CD1c-positive myeloid dendritic cell (primary cell): ENCODE measurements around the gene COL4A4.

Experiments
- DNase-seq: peaks from one replicate; pipeline ENCODE4 v3.0.0-alpha.2; 2016; ENCODE audit errors: extremely low spot score

The COL4A4 gene

DNA sequence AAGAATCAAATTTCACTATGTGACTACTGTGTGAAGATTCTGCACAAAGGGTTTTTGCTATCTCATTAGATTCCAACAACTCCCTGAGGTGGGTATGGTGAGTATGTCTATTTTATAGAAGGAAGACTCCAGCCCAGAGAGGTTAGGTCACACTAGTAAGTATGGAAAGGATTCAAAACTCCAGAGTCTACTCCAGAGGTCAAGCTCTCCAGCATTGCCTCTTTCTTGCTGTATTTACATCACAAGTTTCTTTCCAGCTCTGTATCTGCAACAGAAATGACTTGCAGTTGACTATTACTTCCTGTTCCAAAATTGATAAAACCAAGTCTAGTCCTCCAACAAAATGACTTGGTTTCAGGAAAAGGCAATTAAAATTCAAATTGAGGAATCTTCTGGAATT lies 2.1 kb downstream of the COL4A4 start:
- DNase-seq: no peak

DNA sequence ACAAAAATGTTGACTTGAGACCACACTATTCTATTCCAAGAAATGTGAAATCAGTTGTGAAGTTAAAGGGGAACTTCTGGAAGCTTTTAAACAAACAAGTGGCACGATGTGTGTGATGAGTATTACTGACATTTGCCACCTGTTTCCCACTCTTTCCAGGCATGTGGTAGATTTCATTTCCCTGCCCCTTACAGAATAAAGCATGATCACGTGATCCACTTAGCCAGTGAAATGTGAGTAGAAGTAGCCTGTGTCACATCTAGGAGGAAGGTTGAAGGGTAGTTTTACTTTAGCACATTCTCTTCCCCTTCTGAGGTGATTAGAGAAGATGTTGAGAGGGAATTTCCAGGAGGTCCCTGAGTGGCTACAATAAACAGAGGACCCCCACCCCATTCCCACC lies 3.8 kb downstream of the COL4A4 start:
- DNase-seq: no peak

DNA sequence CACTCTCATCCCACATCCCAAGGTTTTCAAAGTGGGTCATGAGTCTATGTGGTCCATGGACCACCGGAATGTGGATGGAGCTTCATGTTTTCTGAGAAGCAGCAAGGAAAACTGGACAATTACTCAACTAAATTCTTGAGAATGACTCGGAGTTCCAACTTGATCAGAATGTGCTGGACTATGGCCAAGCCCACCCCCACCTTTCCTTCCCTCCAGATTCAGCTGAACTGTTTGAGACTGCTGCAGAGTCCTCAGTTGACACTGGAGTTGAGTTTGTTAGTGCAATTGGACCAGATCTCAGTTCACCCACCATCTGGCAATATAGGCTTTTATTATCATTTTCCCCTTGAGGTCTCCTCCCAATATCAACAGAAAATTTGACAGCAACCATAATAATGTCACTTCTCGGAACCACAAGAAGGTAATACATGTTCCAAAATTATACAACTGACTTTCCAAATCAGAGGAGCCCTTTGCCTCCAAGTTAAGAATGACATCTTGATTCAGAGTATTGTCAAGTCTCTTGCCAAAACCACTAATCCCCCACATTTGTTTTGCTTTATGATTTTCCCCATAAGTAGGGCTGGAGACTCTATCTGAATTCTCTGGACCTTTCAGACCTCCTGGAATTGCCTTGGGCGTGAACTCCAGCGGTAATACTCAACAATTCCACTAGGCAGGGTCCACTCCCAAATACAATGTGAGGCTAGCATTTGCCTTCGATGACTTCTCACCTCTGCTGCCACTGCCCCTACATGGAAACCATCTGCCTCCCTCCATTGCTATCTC lies 8.8 kb downstream of the COL4A4 start:
- DNase-seq: no peak

DNA sequence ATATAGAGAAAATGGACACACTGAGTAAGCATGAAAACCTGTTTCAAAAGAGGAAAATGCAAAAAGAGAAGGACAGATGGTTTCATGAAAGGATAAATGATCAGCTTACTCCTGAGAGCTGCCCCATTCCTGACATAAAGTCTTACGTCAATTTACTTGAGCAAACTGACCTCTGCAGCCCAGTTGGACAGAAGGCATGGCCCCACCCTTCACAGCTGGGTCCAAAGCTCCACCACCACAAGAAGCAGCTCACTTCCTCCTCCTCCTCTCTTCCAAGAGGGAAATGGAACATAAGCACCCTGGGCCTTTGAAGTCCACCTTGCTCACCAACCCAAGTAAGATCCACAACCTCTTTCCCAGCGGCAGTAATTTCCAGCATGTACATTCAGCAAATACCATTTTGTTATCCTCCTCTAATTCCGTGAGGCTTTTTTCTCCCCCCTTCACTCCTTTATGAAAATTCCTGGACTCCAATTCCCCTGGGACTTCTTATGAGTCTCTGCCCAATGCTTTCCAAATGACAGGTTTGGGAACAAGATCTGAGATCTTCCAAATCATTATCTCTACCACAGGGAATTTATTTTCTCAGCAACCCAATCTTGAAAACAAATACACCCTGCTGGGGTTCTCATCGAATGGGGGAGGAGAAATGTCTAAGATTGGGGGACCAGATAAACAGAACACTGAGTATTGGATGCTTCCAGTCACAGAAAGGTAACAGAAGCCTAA lies 10.1 kb downstream of the COL4A4 start:
- no peak for DNase-seq

DNA sequence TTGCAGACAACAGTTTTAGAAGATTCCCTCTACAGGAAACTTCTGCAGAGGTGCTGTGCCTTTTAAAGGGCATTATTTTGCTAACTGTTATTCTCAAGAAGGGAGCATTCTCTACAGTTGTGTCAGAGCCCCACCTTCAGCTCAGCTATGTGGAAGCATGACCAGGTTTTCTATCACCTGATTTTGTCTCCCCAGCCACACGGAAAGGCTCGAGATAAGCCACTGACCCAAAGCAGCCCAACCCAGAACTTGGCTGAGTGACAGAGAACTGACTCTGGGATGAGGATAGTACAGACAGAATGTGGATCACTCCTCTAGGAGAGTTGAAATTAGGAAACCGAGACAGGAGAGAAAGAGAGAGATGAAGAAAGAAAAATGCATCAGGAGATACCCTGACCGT lies 10.7 kb downstream of the COL4A4 start:
- no peak for DNase-seq

DNA sequence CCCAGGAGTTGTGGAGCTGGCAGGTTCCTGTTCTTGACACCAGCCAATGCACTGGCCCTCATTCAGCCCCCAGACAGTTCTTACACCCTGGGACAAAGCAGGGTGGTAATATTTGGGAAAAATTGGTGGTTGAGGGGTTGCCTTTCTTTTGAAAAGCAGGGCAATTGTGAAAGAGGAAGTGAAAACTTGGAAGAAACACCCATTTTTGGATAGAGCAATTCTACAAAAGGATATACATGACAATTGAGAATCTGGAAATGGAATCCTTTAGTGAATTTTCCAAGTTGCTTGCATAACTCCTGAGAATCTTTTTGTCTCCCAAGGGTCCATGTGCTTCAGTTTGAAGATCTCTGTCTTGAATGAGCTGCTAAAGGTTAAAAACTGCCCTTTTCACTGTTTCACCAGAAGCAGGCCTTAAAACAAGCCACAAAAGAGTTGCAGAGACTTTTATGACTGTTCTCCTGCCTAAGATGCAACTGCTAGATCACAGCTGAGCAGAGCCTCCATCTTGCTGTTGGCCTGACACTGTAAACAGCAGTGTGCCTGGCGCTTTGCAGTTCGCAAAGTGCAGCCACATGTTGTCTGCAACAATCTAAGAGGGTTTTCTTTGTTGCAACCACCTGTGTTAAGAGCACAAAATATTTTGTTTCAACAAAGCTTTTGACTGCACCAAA lies 11.8 kb downstream of the COL4A4 start:
- DNase-seq: no peak

DNA sequence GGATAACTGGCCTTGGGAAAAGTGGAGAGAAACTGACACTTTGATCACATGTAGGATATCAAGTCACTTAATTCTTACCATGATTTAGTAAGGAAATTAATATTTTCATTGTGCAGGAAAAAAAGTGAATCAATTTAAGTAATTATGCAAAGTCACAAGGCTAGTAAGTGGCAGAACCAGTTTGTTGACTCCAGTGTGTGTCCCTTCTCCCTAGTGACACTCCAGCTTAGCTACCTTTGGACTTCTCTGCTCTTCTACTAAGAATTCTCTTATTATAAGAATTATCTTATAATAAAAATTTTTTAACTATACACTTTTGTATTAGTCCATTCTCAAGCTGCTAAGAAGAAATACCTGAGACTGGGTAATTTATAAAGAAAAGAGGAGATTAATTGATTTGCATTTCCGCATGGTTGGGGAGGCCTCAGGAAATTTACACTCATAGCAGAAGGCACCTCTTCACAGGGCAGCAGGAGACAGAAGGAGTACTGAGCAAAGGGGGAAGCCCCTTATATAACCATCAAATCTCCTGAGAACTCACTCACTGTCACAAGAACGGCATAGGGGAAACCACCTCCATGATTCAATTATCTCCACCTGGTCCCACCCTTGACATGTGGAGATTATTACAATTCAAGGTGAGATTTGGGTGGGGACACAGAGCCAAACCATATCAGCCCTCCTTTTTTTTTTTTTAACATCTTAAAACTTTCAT lies 13.6 kb downstream of the COL4A4 start:
- DNase-seq: no peak

DNA sequence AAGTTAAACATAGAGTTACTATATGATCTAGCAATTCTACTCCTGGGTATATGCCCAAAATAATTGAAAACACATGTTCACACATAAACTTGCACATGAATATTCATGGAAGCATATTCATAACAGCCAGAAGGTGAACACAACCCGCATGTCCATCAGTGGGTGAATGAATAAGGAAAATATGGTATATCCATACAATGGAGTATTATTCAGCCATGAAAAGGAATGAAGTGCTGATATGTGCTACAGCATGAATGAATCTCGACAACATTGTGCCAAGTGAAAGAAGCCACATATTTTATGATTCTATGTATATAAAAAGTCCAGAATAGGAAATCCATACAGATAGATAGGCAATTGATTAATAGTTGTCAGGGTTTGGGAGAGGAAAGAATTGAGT lies 15.9 kb downstream of the COL4A4 start:
- no peak for DNase-seq

DNA sequence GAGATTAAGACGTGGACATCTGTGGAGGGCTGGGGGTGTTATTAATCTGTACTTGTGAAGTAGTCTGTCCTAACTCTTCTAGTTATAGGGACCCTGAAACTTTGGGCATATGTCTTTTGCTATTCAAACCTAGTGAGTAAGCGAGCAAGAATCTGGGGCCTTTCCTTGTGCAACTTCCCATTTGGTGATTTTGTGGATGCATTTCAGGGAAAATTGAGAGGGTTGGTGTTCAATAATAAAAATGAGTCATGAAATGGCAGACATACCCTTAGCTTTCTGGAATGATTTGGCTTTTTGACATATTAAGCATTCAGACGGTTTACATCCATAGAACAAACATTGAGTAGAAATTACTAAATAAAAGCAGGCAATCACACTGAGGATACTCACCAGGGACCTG lies 17.0 kb downstream of the COL4A4 start:
- no peak for DNase-seq

DNA sequence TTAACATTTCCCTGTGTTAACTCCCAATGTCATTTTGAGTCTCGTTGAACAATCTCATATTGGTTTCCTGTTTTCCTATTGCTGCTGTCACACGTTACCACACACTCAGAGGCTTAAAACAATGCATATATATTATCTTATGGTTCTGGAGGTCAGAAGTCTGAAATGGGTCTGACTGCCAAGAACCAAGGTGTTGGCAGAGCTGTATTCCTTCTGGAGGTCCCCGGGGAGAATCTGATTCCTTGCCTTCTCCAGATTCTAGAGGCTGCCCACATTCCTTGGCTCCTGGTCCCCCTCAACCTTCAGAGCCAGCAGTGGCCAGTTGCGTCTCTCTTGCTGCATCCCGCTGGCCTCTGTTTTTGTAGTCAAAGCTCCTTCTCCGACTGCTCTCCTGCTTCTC lies 17.5 kb downstream of the COL4A4 start:
- no peak for DNase-seq

DNA sequence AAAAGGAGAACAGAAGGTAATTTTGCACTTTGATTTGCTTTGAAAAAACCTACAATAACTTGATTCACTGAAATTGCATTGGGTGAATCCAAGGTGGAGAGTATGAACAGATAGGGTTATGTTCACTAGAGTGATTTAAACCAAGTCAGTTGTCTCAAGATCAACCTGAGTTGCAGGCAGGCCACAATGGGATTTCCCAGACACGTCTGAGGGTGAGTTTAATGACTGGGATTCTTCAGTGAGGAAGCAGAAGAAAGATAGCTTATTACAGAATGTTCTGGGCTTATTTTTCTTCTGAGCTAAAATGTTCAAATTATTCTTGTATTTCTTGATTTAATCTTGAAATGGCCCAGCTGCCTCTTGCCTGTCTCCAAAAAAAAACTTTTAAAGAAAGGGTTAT lies 20.1 kb downstream of the COL4A4 start:
- DNase-seq: no peak

DNA sequence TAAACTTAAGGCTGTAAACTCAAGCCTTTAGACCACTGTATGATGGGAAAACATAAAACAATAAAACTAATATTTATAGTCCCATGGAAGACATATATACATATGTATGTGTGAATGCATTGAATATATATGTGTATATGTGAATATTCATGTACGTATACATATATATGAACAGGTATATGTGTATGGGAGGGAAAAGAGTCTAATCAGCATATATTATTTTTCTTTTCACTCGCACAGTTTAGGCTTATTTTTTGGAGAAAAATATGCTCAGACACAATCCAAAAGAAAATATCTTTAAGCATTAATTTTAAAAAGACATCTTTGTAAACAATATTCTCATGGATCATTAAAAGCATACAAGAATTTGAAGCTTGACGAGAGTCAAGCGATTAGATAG lies 22.7 kb downstream of the COL4A4 start:
- no peak for DNase-seq

DNA sequence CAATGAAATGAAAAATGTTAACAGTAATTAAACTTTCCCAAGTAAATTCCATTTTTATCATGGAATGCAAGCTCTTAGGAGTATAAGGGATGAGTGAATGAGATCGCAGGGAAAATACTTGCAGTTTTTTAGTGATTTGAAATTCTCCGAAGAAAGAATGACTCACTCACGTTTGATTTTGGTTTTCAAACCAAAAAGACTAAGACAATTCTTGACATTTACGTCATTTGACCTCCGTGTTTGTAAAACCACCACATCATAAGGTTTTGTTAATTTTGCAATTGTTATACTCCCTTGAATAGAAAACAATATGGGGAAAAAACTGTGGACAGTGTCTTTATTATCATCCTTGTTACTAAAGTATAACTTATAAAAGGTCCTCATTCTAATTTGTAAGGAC lies 29.4 kb downstream of the COL4A4 start:
- no peak for DNase-seq

DNA sequence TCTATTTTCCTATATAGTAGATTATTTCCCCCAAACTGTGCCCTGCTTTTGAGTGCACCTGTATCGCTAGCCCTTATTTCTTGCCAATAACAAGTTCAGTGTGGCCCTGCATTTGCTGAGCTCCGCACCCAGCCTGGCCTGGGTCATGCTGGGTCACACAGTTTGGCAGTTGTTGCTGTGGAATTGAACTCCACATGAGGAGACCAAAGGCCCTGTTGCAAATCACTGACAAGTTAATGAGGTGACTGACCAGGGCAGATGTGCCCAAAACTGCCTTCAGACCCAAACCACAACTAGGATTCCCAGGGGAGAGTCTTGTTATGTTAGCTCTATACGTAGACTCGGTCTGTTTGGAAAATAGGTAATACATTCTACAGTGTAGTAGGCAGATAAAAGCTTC lies 31.0 kb downstream of the COL4A4 start:
- no peak for DNase-seq

DNA sequence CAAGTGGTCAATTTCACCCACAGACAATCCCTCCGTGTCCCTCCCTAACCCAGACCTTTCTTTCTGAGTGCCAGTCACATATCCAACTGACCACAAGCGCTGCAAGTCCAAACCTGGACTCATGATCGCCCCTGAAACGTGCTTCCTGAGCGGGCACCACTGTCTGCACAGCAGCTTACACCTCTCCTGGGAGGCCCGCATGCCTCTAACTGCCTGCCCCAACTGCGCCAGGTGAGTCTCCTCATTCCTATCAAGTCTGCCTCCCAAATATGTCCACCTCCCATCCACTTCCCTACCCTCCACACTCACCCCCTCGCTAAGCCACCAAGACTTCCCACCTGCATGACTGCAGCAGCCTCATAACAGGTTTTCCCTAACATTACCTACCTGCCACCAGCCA lies 33.4 kb downstream of the COL4A4 start:
- DNase-seq: no peak

DNA sequence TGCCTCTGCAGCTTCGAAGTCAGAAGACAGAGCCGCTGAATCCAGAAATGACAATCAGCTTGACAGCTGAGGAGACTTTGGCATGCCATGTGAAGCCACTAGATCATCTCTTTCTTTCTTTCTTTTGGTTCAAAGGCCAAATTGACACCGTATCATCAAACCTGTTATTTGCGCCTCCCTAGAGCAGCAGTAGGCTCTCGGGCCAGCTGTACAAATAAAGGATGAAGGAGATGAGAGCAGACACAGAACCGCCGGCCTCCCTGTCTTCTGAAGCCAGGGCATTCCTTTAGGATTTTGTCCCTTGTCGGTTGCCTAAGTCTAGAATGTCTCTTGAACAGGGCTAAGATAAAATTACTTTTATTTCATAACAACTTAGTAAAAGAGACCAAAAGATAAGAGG lies 36.8 kb downstream of the COL4A4 start:
- DNase-seq: no peak

DNA sequence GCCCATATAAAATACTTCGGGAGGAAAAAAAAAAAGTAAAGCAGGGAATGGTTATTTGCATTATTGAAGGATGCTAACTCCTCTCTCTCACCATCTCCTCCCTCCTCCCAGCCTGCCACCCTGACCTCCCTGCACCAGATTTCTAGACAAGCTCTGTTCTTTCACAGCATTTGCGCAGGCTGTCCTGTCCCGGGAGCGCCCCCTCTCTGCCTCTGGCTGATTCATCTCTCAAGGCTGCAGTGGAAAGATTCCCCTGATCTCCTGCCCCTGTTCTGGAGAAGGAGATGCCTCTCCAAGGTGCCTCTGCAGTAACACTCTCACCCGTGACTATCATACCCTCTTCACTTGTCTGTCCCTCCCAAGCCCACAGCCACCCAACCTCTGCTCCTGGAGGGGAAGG lies 38.5 kb downstream of the COL4A4 start:
- no peak for DNase-seq

DNA sequence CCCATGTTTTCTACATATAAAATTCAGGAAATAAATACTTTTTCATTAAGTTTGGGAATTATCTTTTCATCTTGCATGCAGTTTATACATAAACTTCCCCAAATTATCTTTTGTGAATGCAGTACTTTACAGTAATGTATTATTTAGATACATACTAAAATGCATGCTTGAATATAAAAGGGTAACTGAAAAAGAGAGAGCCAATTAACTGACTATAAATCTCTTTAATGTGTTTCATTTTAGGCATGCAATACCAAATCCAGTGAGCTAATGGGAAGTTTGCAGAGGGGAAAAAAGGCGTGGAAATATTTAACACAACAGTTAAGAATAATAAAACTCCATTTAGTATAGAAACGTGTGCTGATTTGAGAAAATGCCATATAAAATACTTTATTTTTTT lies 39.2 kb downstream of the COL4A4 start:
- DNase-seq: no peak

DNA sequence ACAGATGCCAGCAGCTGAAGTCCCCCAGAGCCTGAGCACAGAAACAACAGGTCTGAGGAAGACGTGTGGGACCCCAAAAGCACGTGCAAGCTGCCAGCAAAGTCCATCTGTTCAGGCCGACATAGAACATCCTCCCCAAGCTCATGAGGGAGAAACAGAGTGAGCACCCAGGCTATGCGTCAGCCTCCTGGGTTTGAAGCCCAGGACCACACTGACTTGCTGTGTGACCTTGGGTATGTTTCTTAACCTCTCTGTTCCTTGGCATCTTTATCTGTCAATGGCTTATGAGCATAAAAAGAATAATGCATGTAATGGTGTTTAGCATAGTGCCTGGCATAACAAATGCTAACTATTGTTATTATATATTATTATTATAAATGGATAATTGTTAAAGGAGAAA lies 40.3 kb downstream of the COL4A4 start:
- DNase-seq: no peak

DNA sequence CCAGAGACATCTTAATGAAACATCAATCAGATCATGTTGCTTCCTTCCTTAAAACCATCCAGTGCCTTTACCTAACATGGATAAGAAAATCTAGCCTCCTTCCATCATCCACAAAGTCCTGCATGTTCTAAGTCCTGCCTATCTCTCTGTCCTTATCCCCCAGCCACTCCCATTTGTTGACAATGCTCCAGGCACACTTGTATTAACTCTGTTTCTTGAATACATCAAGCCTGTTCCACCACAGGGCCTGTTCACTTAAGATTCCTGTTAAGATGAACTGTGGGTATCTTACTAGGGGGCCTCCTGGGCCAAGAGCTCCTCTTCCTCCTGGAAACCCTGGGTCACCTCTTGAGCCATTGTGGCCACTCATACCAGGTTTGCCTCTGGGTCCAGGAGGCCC lies 45.7 kb downstream of the COL4A4 start:
- DNase-seq: no peak

DNA sequence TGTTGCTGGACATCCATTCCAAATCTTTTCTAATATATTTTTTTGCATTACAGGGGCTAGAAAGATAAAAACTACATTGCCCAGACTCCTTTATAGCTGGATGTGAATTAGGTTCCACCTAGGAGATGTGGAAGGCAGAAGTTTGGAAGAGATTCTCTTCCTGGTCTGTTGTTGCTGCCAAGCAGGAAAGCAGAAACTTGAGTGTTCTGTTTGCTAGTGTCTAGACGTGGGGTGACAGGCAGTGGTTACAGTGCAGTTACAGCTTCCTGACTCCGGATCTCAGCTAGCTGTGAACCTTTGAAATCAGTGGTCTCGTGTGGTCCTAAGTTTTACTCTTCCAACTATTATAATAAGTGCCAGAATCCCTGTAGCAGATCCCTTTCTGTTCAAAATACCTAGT lies 46.2 kb downstream of the COL4A4 start:
- no peak for DNase-seq

DNA sequence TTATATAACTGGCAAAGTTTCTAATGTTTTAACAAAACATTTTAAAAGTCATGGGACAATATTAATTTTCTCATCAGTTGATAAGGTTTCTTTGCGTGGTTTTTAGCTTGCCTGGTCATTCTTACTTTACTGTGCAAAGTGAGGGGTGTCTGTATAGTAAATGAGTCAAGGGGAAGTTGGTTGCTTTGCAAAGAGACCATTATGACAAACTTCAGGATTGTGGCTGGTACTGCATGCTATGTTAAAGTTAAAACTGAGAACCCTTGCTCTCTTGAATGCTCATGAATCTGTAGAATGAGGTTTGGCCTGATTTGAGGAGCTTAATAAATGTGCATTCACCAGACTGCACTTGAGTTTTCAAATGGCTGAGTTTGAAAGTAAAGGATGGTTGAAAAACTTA lies 47.0 kb downstream of the COL4A4 start:
- no peak for DNase-seq
